ENCODE data around the gene PADI2. TPM values are rescaled to one million over a fixed set of nuclear protein-coding genes. Genes with fewer than 3 reads are reported as not detected.
A peak's percentile ranks its signal among the peaks of the same experiment; 100 is the strongest.
"Not testable (repeated sequence)": the region's sequence is repeated elsewhere in the genome, so short reads cannot be mapped to it uniquely, and the experiment has no call there.

Gene PADI2
- total RNA-seq, 1 donor, result 9.1 TPM

DNA sequence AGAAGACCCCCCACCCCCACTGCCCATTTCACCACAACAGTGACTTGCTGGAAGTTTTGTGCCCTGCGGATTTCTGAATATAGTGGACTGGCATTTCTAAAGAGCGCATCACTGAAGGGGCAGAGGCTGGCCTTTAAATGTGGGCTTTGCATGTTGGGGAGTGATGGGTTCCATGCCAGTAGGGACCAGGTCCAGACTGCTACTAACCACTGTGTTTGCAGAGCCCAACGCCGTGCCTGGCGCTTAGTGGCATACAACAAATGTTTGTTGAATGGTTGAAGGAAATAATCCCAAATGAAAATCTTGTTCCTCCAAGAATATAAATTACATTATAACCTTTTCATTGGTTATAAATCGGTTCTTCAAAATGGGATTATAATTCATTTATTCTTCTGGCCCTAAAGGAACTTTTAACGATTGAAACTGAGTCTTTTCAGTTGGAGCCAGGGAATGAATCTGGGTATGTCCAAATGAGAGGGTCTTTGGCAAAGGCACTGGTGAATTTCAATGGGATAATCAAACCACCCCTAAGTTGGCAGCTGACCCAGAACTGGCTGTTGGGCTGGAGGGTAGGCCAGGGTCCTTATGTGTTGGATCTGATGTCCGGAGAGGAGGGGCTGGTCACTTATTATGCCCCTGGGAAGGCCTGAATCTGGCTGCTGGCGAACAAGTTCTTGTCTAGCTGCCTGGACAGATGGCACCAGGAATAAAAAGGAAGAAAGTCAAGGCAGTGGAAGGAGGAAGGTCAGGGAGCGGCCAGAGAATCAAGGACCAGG lies 51.6 kb downstream of the PADI2 start:
- H3K4me1 ChIP-seq (ENCODE audit: insufficient read depth, low read length), result peaks cover 55% of the 10 kb centered on the region
- H3K9me3 ChIP-seq (ENCODE audit: low read depth, low read length), result no peaks in the 10 kb centered on the region
- H3K4me3 ChIP-seq (ENCODE audit: low read length), result no peak overlapping the region
- H3K27me3 ChIP-seq (ENCODE audit: insufficient read depth, low read length), result no peaks in the 10 kb centered on the region

DNA sequence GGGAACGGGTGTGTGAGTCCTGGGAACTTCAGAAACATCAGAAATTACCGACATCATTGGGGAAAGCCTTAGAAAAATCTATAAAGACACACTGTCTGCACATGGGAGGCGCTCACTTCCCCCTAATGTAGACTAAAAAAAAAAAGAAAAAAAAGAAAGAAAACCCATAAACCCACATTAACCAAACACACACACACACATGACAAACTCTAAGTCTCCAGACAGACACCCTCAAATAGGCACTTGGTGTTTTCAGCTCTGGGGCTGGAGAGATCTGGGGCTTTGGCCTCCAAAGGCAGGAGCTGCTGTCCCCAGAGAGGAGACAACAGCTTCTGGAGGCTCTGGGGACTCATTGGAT lies 52.2 kb downstream of the PADI2 start:
- H3K27me3 ChIP-seq (ENCODE audit: insufficient read depth, low read length), result no peaks in the 10 kb centered on the region
- H3K4me1 ChIP-seq (ENCODE audit: insufficient read depth, low read length), result peaks cover 61% of the 10 kb centered on the region
- H3K4me3 ChIP-seq (ENCODE audit: low read length), result no peak overlapping the region
- no peaks in the 10 kb centered on the region for H3K9me3 ChIP-seq (ENCODE audit: low read depth, low read length)

DNA sequence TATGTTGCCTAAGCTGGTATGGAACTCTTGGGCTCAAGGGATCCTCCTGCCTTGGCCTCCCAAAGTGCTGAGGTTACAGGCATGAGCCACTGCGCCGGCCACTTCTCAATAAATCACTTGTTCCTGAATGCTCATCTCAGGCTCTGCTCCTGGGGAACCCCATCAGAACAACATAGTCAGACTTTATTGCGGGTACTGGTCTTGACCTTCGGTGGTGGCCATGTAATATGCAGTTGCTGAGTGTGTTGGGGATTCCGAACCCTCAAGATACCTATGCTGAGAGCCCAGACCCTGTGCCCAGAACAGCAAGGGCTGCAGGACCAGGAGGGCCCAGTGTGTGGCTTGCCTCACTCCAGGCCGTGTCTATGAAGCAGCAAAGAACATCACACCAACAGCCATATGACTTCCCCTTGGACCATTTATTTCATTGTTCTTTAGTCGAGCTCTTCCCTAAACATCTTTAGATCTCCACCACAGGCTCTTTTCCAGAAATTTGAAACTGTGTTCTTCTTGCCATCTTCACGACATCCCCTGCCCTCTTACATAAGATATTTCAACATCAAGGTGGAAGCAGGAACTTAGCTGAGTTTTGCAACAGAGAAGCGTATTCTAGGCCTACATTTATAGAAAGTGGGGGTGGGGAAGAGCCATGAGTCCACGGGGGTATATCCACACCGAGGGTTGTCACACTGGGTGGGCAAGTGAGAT lies 52.7 kb downstream of the PADI2 start:
- Histone ChIP-seq H3K27me3 (ENCODE audit: insufficient read depth, low read length) (no peaks in the 10 kb centered on the region), H3K9me3 (ENCODE audit: low read depth, low read length) (no peaks in the 10 kb centered on the region), H3K4me3 (ENCODE audit: low read length) (no peak overlapping the region), H3K4me1 (ENCODE audit: insufficient read depth, low read length) (peaks cover 66% of the 10 kb centered on the region)

DNA sequence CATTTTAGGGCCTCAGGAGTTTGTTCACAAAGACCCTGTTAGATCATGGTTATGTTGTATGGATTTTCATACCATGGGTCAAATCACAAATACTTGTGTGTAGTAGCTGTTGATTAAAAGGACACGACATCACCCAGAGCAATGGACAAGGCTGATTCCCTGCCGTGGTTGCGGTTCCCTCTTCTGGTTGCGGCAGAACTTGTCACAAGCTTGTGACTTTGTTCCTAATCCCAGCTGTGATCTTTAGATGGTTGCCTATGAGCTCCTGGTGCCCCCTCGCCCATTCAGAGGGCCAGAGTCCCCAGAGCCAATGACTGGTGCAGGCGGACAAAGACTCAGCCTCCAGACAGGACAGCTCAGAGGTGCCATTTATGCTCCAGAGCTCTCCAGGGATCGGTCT lies 53.6 kb downstream of the PADI2 start:
- Histone ChIP-seq H3K9me3 (ENCODE audit: low read depth, low read length) (no peaks in the 10 kb centered on the region), H3K4me1 (ENCODE audit: insufficient read depth, low read length) (peaks cover 74% of the 10 kb centered on the region), H3K27me3 (ENCODE audit: insufficient read depth, low read length) (no peaks in the 10 kb centered on the region), H3K4me3 (ENCODE audit: low read length) (no peak overlapping the region)

DNA sequence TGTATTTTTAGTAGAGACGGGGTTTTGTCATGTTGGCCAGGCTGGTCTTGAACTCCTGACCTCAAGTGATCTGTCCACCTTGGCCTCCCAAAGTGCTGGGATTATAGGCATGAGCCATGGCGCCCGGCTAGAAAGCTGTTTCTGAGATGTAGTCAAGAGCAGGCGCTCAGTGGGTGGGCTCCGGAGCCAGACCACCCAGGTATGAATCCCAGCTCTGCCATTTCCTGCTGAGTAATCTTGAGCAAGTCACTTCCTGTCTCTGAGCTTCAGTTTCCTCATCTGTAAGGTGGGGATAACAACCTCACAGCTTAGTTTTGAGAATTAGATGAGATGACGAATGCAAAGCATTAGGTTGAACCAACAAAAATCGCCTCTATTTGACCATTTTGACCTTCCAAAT lies 56.5 kb downstream of the PADI2 start:
- not testable (repeated sequence) for H3K27me3 ChIP-seq (ENCODE audit: insufficient read depth, low read length); H3K4me3 ChIP-seq (ENCODE audit: low read length); H3K9me3 ChIP-seq (ENCODE audit: low read depth, low read length)
- peaks cover 78% of the 10 kb centered on the region for H3K4me1 ChIP-seq (ENCODE audit: insufficient read depth, low read length)

DNA sequence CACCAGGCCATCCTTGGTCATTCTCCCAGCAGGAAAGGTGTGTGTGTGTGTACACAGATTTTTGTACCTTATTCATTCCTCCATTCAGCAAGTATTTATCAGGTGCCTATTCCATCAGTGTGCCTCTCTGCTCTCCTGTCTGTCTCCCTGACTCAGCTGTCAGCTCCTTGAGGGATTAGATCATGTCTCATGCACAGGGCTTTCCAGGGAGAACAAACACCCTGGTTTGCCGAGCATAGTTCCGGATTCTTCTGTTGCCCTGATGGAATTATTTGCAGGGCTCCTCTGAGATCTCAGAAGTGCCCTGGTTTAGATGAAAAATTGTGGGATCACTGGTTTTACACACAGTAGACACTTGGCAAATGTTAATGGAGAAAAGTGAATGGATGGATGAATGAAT lies 57.4 kb downstream of the PADI2 start:
- H3K27me3 ChIP-seq (ENCODE audit: insufficient read depth, low read length), result no peaks in the 10 kb centered on the region
- no peaks in the 10 kb centered on the region for H3K9me3 ChIP-seq (ENCODE audit: low read depth, low read length)
- no peak overlapping the region for H3K4me3 ChIP-seq (ENCODE audit: low read length)
- peaks cover 70% of the 10 kb centered on the region for H3K4me1 ChIP-seq (ENCODE audit: insufficient read depth, low read length)

DNA sequence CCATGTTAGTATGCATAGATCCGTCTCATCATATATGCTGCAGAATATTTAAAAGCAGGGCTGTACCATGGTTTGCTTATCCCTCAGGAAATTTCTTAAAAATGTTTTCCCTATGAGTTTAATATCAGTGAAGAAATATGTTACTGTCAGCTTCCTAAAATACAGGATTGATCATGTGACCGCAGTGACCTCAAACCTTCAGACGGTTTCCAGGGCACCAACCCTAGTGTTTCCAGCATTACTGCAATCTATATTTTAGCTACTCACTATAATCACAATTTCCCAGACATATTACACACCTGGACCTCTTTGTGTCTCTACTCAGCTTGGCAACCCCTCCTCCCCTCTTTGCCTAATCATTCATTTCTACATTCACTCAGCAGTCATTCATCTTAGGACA lies 57.8 kb downstream of the PADI2 start:
- H3K9me3 ChIP-seq (ENCODE audit: low read depth, low read length), result no peaks in the 10 kb centered on the region

DNA sequence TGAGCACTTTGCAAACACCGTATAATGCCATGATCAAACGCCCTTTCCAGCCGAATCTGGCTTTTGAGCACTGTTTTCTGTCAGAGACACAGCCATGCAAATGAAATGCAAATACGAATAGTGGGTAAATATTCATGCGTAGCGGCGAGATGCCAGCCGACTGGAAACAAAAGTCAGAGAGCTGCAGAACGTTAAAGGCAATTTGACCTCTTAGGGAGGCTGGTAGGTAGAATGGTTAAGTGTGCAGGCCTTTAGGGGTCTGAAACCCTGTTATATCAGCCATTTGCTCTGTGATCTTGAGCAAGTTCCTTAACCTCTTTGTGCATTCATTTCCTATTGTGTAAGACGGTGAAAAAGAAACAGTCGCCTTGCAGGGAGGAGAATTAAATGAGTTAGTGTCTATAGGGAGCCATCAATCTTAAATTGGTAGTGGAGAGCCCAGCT lies 58.9 kb downstream of the PADI2 start:
- H3K4me3 ChIP-seq (ENCODE audit: low read length), result no peak overlapping the region
- no peaks in the 10 kb centered on the region for H3K27me3 ChIP-seq (ENCODE audit: insufficient read depth, low read length)
- H3K4me1 ChIP-seq (ENCODE audit: insufficient read depth, low read length), result peaks cover 54% of the 10 kb centered on the region
- no peaks in the 10 kb centered on the region for H3K9me3 ChIP-seq (ENCODE audit: low read depth, low read length)

More for the DNA sequence above, 57.8 kb downstream of the PADI2 start:
- Histone ChIP-seq H3K4me1 (ENCODE audit: insufficient read depth, low read length) (peaks cover 66% of the 10 kb centered on the region), H3K4me3 (ENCODE audit: low read length) (no peak overlapping the region), H3K27me3 (ENCODE audit: insufficient read depth, low read length) (no peaks in the 10 kb centered on the region)

DNA sequence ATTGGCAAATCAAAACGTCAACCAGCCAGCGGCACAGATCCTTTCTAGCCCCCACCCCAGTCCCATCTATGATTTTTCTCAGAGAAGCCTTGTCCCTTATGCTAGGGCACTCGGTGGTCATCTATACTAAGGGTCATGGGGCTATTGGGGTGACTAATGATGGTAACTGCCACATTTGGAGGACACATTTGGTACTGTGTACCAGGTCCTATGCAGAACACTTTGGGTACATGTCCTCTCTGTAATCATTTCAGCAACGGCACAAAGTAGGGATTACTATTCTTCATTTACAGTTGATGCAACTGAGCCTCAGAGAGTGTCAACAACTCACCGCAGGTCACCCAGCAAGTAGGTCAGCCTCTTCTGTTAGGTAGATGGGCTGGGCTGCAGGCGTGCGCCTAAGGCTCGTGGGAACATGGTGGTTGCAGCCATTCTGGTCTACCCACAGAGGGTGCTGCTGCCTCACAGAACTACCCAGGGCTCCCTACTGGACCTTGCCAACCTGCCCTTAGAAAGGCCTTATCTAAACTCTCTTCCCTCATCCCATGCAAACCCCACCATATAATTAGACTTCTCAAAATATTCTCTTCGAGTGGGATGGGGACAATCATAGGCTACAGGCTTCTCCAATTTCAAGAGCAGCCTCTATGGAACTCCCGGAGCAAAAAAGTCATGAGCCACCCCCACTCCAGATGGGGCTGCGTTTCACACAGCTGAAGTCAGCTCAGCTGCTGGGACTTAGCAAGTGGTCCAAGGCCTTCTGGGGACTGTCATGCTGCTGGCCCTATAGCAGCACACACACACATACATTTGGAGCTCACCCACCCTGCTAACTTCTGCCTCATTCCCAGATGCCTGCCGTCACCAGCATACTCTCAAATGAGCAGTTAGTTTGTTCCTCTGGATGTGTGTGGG lies 59.6 kb downstream of the PADI2 start:
- Histone ChIP-seq H3K27me3 (ENCODE audit: insufficient read depth, low read length) (no peaks in the 10 kb centered on the region), H3K4me3 (ENCODE audit: low read length) (no peak overlapping the region), H3K4me1 (ENCODE audit: insufficient read depth, low read length) (peaks cover 48% of the 10 kb centered on the region), H3K9me3 (ENCODE audit: low read depth, low read length) (no peaks in the 10 kb centered on the region)

DNA sequence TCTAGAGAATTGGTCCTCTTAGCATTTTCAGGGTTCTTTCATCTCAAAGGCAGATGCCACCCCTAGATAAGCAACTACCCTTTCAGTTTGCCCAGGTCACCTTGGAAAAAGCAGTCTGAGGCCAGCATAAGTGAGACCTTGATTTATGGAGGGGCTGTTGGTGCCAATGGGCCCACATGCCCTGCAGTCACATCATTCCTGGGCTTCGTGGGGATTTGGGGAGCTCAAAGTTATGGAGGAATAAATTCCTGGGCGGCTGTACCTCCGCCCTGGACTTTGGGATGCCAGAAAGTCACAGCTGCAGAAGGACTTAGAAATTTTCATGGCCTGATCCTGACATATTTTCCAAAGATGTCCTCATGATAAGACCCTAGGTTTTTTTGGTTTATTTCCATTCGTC lies 62.7 kb downstream of the PADI2 start:
- peaks cover 42% of the 10 kb centered on the region for H3K4me1 ChIP-seq (ENCODE audit: insufficient read depth, low read length)
- H3K9me3 ChIP-seq (ENCODE audit: low read depth, low read length), result no peaks in the 10 kb centered on the region
- no peak overlapping the region for H3K4me3 ChIP-seq (ENCODE audit: low read length)
- H3K27me3 ChIP-seq (ENCODE audit: insufficient read depth, low read length), result no peaks in the 10 kb centered on the region

DNA sequence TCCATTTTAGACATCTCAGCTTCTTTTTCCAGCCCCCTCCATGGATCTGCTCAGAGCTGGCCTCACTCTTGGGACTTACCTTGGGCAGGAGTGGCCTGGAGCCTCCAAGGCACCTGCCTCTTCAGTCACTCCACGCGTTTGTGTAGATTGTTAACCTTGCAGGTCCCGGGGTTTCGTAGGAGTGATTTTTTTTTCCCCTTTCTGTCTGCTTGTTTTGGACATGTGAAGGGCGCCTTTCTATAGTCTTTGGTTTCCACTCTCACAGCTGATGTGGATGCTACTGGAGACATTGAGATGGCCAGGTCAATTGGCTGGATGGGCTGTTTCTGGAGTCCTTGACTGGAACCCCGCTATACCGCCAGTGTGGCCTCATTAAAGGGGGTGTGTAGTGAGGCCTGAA lies 63.5 kb downstream of the PADI2 start:
- Histone ChIP-seq H3K4me1 (ENCODE audit: insufficient read depth, low read length) (peaks cover 34% of the 10 kb centered on the region), H3K9me3 (ENCODE audit: low read depth, low read length) (no peaks in the 10 kb centered on the region), H3K27me3 (ENCODE audit: insufficient read depth, low read length) (no peaks in the 10 kb centered on the region), H3K4me3 (ENCODE audit: low read length) (no peak overlapping the region)

DNA sequence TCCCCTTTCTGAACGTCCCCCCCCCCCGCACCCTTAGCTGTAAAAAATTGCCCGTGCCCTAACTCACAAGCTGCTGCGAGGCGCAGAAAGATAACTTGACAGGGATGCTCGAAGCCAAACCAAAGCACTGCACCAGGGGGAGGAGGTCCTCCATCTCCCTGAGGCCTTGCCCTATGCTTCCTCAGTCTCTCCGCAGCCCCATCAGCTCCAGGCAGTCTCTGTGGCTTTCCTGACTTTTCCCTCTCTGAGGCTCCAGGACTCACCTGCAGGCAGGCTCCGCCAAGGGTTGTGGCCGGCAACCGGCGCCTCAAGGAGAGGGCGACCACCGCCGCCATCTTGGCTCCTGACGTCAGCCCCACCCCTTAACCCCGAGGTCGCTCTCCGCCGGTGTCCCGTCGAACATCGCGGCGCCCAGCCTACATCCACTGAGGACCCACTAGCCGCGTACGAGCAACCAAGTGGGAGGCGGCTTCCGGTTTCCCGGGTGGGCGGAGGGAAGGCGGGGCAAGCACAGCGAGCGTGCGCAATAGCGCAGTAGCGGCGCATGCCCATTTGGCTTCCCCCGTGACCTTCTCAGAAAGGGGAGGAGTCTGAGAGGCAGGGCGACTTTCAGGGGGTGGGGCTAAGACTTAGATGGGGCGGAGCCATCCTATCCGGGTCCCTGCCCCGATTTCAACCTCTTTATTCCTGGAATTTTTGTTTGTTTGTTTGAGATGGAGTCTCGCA lies 65.4 kb downstream of the PADI2 start, which contains the start of gene SDHB:
Gene SDHB (minus strand): TSS at position 348 of the 726 bp plus-strand sequence. CDS start 13 bp downstream, at position 335.
- Histone ChIP-seq H3K27me3 (ENCODE audit: insufficient read depth, low read length) (no peaks in the 10 kb centered on the region), H3K4me3 (ENCODE audit: low read length) (peak within 1 kb of the TSS; percentile 95), H3K9me3 (ENCODE audit: low read depth, low read length) (no peaks in the 10 kb centered on the region), H3K4me1 (ENCODE audit: insufficient read depth, low read length) (peaks cover 19% of the 10 kb centered on the region)

DNA sequence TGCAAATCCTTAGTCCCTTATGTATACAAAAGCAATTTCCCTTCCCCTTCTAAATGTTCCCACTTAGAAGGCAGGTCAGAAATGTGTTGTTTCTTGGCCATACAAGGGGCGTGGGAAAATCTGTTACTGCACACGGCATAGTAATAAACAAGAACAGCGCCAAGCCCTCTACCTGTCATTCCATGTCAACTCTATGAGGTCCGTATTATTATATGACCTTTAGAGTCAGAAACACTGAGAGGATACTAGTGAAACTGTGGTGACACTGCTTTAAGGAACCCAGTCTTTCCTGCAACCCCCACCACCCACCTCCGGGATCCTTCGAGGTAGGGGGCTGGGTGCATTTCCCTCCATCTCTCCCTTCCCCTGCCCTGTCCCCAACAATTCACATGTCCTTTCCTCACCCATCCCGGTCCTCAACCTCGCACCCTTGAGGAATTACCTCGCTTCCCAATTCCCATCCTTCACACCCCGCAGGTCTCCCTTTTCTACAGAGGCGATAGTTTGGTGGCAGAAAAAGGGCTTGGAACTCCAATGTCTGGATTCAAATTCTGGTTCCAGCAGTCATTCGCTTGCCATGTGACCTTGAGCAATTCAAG lies 66.1 kb downstream of the PADI2 start:
- Histone ChIP-seq H3K27me3 (ENCODE audit: insufficient read depth, low read length) (no peaks in the 10 kb centered on the region), H3K4me1 (ENCODE audit: insufficient read depth, low read length) (peaks cover 19% of the 10 kb centered on the region), H3K4me3 (ENCODE audit: low read length) (peak overlapping the region; percentile 95), H3K9me3 (ENCODE audit: low read depth, low read length) (no peaks in the 10 kb centered on the region)

DNA sequence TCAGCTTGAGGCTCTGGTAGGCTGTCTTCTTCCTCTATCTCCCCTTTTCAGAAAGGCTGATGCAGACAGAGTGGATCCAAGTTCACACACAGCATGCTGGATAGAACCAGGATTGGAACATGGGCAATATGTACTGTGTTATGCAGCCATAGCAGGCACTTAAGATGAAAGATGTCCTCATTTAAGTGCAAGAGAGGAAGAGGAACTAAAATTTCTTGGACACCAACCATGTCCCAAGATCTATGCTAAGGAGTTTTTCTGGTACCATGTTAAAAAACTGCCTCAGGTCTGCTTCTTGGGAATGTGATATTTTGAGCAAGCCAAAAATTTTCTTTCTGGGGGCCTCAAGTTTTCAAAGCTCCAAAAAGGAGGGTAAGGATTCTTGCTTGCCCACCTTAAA lies 66.6 kb downstream of the PADI2 start:
- H3K27me3 ChIP-seq (ENCODE audit: insufficient read depth, low read length), result no peaks in the 10 kb centered on the region
- no peaks in the 10 kb centered on the region for H3K9me3 ChIP-seq (ENCODE audit: low read depth, low read length)
- H3K4me3 ChIP-seq (ENCODE audit: low read length), result peak overlapping the region; percentile 95
- H3K4me1 ChIP-seq (ENCODE audit: insufficient read depth, low read length), result peaks cover 19% of the 10 kb centered on the region
